Prostate gland (tissue), 2 donors: Measurements from ENCODE around the gene LPP.
A peak's percentile ranks its signal among the peaks of the same experiment; 100 is the strongest.

Experiments used
- POLR2A ChIP-seq: fragments of 450-650 bp; IDR thresholded peaks from one replicate; pipeline ENCODE4 v1.6.1; 2016; ENCODE audit warnings: antibody characterized with exemption, mild to moderate bottlenecking
- POLR2AphosphoS5 ChIP-seq: sonication (generic); formaldehyde crosslinking; IDR thresholded peaks from one replicate; pipeline ENCODE4 v1.6.1; 2017; ENCODE audit warnings: antibody characterized with exemption
- TF ChIP-seq, protein P1 (sequence below), 4 experiments: fragments of 200-600 bp in 2 of 4; fragments of 450-650 bp in 2 of 4; sonication (generic) in 2 of 4; IDR thresholded peaks; 1 replicate in 3 of 4; 2 replicates in 1 of 4; pipeline ENCODE4 v1.5.1; 2016 to 2019; ENCODE audit warnings: antibody characterized with exemption in 4 of 4, mild to moderate bottlenecking in 2 of 4, moderate library complexity in 2 of 4

- TF ChIP-seq POLR2A (no peak), POLR2AphosphoS5 (peak; percentile 12)
- TF ChIP-seq, protein P1, sequence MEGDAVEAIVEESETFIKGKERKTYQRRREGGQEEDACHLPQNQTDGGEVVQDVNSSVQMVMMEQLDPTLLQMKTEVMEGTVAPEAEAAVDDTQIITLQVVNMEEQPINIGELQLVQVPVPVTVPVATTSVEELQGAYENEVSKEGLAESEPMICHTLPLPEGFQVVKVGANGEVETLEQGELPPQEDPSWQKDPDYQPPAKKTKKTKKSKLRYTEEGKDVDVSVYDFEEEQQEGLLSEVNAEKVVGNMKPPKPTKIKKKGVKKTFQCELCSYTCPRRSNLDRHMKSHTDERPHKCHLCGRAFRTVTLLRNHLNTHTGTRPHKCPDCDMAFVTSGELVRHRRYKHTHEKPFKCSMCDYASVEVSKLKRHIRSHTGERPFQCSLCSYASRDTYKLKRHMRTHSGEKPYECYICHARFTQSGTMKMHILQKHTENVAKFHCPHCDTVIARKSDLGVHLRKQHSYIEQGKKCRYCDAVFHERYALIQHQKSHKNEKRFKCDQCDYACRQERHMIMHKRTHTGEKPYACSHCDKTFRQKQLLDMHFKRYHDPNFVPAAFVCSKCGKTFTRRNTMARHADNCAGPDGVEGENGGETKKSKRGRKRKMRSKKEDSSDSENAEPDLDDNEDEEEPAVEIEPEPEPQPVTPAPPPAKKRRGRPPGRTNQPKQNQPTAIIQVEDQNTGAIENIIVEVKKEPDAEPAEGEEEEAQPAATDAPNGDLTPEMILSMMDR (IDR thresholded peaks at IDR 0.05): no peak
Observed at GRCh38 chr3:188421151-188421821, 267.3 kb downstream of the LPP start.
